HCT116 (cell line): ENCODE measurements around the gene NT5E. TPM values are rescaled to one million over a fixed set of nuclear protein-coding genes. Genes with fewer than 3 reads are reported as not detected.

Experiments
- ATAC-seq: fragments of 200-7000 bp; cut with Tn5 transposase; 2 replicates; pipeline ENCODE4 v1.9.1; 2020; ENCODE audit warnings: mild to moderate bottlenecking, moderate library complexity
- BruUV-seq: library from RNA; stranded (reverse); fragments of 400-500 nt; replicated peaks from 2 replicates; lab custom pipeline; 2021; lab: Mats Ljungman, UMichigan
- CTCF ChIA-PET: fragments of 300-600 bp; sonication (Branson Sonifier 250); formaldehyde crosslinking; loops from one replicate; lab custom pipeline; 2021; ENCODE audit warnings: antibody characterized with exemption; lab: Charles Lee
- POLR2A ChIA-PET: fragments of 300-600, 350-600 bp; sonication (Branson Sonifier 250); formaldehyde crosslinking; loops from one replicate; lab custom pipeline; 2021; ENCODE audit warnings: antibody characterized with exemption; lab: Charles Lee
- RAD21 ChIA-PET, 2 experiments: fragments of 300-600 bp; sonication (Branson Sonifier 250); formaldehyde crosslinking; loops; one replicate each; lab custom pipeline; 2023; ENCODE audit warnings: low total read pairs in 2 of 2; ENCODE audit not compliant: uncharacterized antibody in 2 of 2, unreplicated experiment in 2 of 2, low non-redundant PET in 1 of 2; lab: Charles Lee
- DNase-seq: peaks from one replicate; pipeline ENCODE4 v3.0.0-alpha.2; 2010; ENCODE audit warnings: low read depth, low spot score
- H2AFZ ChIP-seq: fragments of 200-600 bp; shearing (Covaris generic), sonication (generic); 2 replicates; pipeline ENCODE4 v1.6.1; 2017; ENCODE audit warnings: low read depth, mixed run types, mixed read lengths, antibody characterized with exemption, low read length; ENCODE audit not compliant: poor library complexity, severe bottlenecking
- H3K27ac ChIP-seq: 2 replicates; pipeline ENCODE4 v1.5.1; 2012; ENCODE audit warnings: low read depth, low read length
- H3K27me3 ChIP-seq: fragments of 200-600 bp; sonication (generic); 2 replicates; pipeline ENCODE4 v1.6.1; 2016; ENCODE audit warnings: mixed run types, low read length, mixed read lengths; ENCODE audit not compliant: insufficient read depth
- H3K36me3 ChIP-seq, 2 experiments: fragments of 200-500 bp in 1 of 2; fragments of 200-600 bp in 1 of 2; sonication (Bioruptor generic) in 1 of 2; sonication (generic) in 1 of 2; 2 replicates each; pipeline versions ENCODE4 v1.5.1 to v1.6.1; 2014 to 2016; ENCODE audit warnings: low read length in 2 of 2, inconsistent platforms in 1 of 2, mixed read lengths in 1 of 2, mixed run types in 1 of 2; ENCODE audit not compliant: insufficient read depth in 2 of 2, control insufficient read depth in 1 of 2
- H3K4me1 ChIP-seq, 2 experiments: fragments of 200-600 bp in 1 of 2; sonication (generic) in 1 of 2; 2 replicates each; pipeline versions ENCODE4 v1.5.1 to v1.6.1; 2012 to 2017; ENCODE audit warnings: low read length in 2 of 2, inconsistent platforms in 1 of 2, mild to moderate bottlenecking in 1 of 2, mixed read lengths in 1 of 2, mixed run types in 1 of 2, moderate library complexity in 1 of 2; ENCODE audit not compliant: insufficient read depth in 2 of 2, control insufficient read depth in 1 of 2
- H3K4me2 ChIP-seq: fragments of 200-600 bp; sonication (generic); 2 replicates; pipeline ENCODE4 v1.6.1; 2017; ENCODE audit warnings: mixed run types, low read length, mixed read lengths
- H3K4me3 ChIP-seq, 2 experiments: fragments of 200-600 bp in 1 of 2; sonication (generic) in 1 of 2; replicated peaks in 1 of 2; 2 replicates each; pipeline ENCODE4 v1.5.1; 2011 to 2016; ENCODE audit warnings: low read length in 2 of 2, control low read depth in 1 of 2, low read depth in 1 of 2, mild to moderate bottlenecking in 1 of 2, mixed read lengths in 1 of 2, mixed run types in 1 of 2
- H3K79me2 ChIP-seq: fragments of 200-600 bp; sonication (generic); 2 replicates; pipeline ENCODE4 v1.6.1; 2017; ENCODE audit warnings: mild to moderate bottlenecking, mixed run types, low read length, moderate library complexity, mixed read lengths; ENCODE audit not compliant: insufficient read depth
- H3K9ac ChIP-seq: fragments of 200-600 bp; sonication (generic); 2 replicates; pipeline ENCODE4 v1.6.1; 2016; ENCODE audit warnings: low read length, mixed read lengths
- H3K9me2 ChIP-seq: fragments of 200-600 bp; sonication (generic), shearing (Covaris generic); 2 replicates; pipeline ENCODE4 v1.6.1; 2017; ENCODE audit warnings: mixed run types, mild to moderate bottlenecking, moderate library complexity; ENCODE audit not compliant: insufficient read depth
- H3K9me3 ChIP-seq, 2 experiments: fragments of 200-500 bp in 1 of 2; fragments of 200-600 bp in 1 of 2; sonication (Bioruptor generic) in 1 of 2; sonication (generic) in 1 of 2; 2 replicates each; pipeline ENCODE4 v1.6.1; 2014 to 2017; ENCODE audit warnings: low read length in 2 of 2, mixed read lengths in 2 of 2, inconsistent platforms in 1 of 2, low read depth in 1 of 2, mild to moderate bottlenecking in 1 of 2, mixed run types in 1 of 2, moderate library complexity in 1 of 2; ENCODE audit not compliant: control insufficient read depth in 1 of 2, insufficient read depth in 1 of 2
- H4K20me1 ChIP-seq: fragments of 200-600 bp; sonication (generic), shearing (Covaris generic); 2 replicates; pipeline ENCODE4 v1.6.1; 2017; ENCODE audit warnings: mixed run types, mild to moderate bottlenecking, moderate library complexity; ENCODE audit not compliant: insufficient read depth
- EGR1 ChIP-seq: IDR thresholded peaks from 2 replicates; pipeline ENCODE4 v1.6.1; 2012; ENCODE audit warnings: low read depth
- POLR2AphosphoS5 ChIP-seq: IDR thresholded peaks from 2 replicates; pipeline ENCODE4 v1.6.1; 2011; ENCODE audit warnings: mild to moderate bottlenecking, low read depth, low read length, moderate library complexity
- REST ChIP-seq: IDR thresholded peaks from 2 replicates; pipeline ENCODE4 v1.6.1; 2012; ENCODE audit warnings: low read depth
- intact Hi-C: fragments of 100-400 bp; cut with micrococcal nuclease; formaldehyde crosslinking; loops from 2 replicates; pipeline ENCODE4 v1.10.0; 2022
- total RNA-seq: library from RNA; stranded (reverse); gene quantifications from one replicate; pipeline ENCODE4 v1.2.1, GENCODE V29; 2021; ENCODE audit not compliant: unreplicated experiment

The NT5E gene
- total RNA-seq, 1 experiment from 2014 or later: 68.2 TPM

GRCh38 chr6:85459224-85459901 is 9.5 kb downstream of the NT5E start:
- peak overlapping the region; percentile 20; the same call in 1 of the 2 replicates for H3K27ac ChIP-seq
- H3K4me1 ChIP-seq: peaks cover 43 to 100% of the 10 kb centered on the region in 2 experiments
- no peaks in the 10 kb centered on the region for H3K36me3 ChIP-seq
- DNase-seq (peak; percentile 50), ATAC-seq (peak; percentile 20; the same call in 1 of the 2 replicates)
- H4K20me1 ChIP-seq: no peaks in the 10 kb centered on the region
- H3K9me3 ChIP-seq: no peaks in the 10 kb centered on the region
- TF ChIP-seq EGR1: no peak
- no peak; the same call in 1 of the 2 replicates for TF ChIP-seq POLR2AphosphoS5
- no peak for TF ChIP-seq REST
- intact Hi-C loops: no loop called here
- H3K4me2 ChIP-seq: peak overlapping the region; percentile 50
- ChIA-PET CTCF (interaction anchor here (1.0 to 3.4 kb wide), 2 partner anchors 24 to 105 kb away, joined by 3 to 15 read pairs; no protein-coding TSS in a partner anchor), POLR2A (interaction anchor here (1.0 to 2.8 kb wide), 3 partner anchors 10 to 137 kb away, joined by 3 to 15 read pairs (median 7); partner anchors contain the start of gene NT5E), RAD21 (interaction anchor here in 1 of 2 experiments (0.7 kb wide), 1 partner anchor 98 kb away, joined by 3 read pairs; no protein-coding TSS in a partner anchor)
- peak overlapping the region; percentile 13 for H3K9ac ChIP-seq
- H3K79me2 ChIP-seq: peaks cover 46% of the 10 kb centered on the region
- no peak overlapping the region for H2AFZ ChIP-seq
- no peak overlapping the region for H3K4me3 ChIP-seq
- no TSS peak for BruUV-seq
- no peaks in the 10 kb centered on the region for H3K9me2 ChIP-seq
- H3K27me3 ChIP-seq: no peaks in the 10 kb centered on the region
